T-helper 2 cell treated with Interferon-gamma antibody and Interleukin-4, amounts not matched to agents 5 μg/mL and 100 μg/mL, for 36 hours (primary cell): ENCODE results near the gene TRABD2A.

Experiments
- DNase-seq: peaks from one replicate; pipeline ENCODE4 v3.0.0; 2021; ENCODE audit warnings: low spot score
- H3K27ac Mint-ChIP-seq: one replicate; pipeline ENCODE4 v1.8.0; 2021; ENCODE audit warnings: mild to moderate bottlenecking, mixed read lengths
- H3K27me3 Mint-ChIP-seq: one replicate; pipeline ENCODE4 v1.8.0; 2021; ENCODE audit warnings: low read depth, mixed read lengths
- H3K36me3 Mint-ChIP-seq: one replicate; pipeline ENCODE4 v1.8.0; 2021; ENCODE audit warnings: low read depth, mixed read lengths
- H3K4me1 Mint-ChIP-seq: one replicate; pipeline ENCODE4 v1.8.0; 2021; ENCODE audit warnings: low read depth, mixed read lengths
- H3K4me3 Mint-ChIP-seq: one replicate; pipeline ENCODE4 v1.8.0; 2022; ENCODE audit warnings: mild to moderate bottlenecking, moderate library complexity, mixed read lengths
- H3K9me3 Mint-ChIP-seq: one replicate; pipeline ENCODE4 v1.8.0; 2021; ENCODE audit warnings: mixed read lengths

TRABD2A gene

GRCh38 chr2:84908948-84909713 lies 28.2 kb upstream of the TRABD2A start:
- Mint-ChIP-seq H3K4me1 (peaks cover 53% of the 10 kb centered on the region), H3K9me3 (peaks cover 24% of the 10 kb centered on the region)
- peak; percentile 51 for DNase-seq

GRCh38 chr2:84906900-84907714 lies 26.2 kb upstream of the TRABD2A start:
- Mint-ChIP-seq H3K27ac (peak overlapping the region; percentile 91), H3K4me1 (peaks cover 59% of the 10 kb centered on the region), H3K9me3 (peaks cover 24% of the 10 kb centered on the region), H3K27me3 (no peaks in the 10 kb centered on the region), H3K4me3 (peak overlapping the region; percentile 97), H3K36me3 (peaks cover 46% of the 10 kb centered on the region)
- peak; percentile 33 for DNase-seq

More at GRCh38 chr2:84908948-84909713, 28.2 kb upstream of the TRABD2A start:
- no peaks in the 10 kb centered on the region for H3K27me3 Mint-ChIP-seq
- H3K36me3 Mint-ChIP-seq = peaks cover 43% of the 10 kb centered on the region
- H3K4me3 Mint-ChIP-seq = peak overlapping the region; percentile 97
- peak overlapping the region; percentile 91 for H3K27ac Mint-ChIP-seq

- Mint-ChIP-seq H3K27ac (peak overlapping the region; percentile 91), H3K4me3 (peak overlapping the region; percentile 97), H3K36me3 (peaks cover 49% of the 10 kb centered on the region), H3K9me3 (peaks cover 23% of the 10 kb centered on the region), H3K27me3 (no peaks in the 10 kb centered on the region), H3K4me1 (peaks cover 57% of the 10 kb centered on the region)
- DNase-seq = peak; percentile 78
Observed at GRCh38 chr2:84906108-84906899, 25.4 kb upstream of the TRABD2A start.

GRCh38 chr2:84905181-84906107 lies 24.6 kb upstream of the TRABD2A start, which contains the start of gene TMSB10:
TSS of gene TMSB10 (plus strand) at chr2:84905656.
- Mint-ChIP-seq H3K27me3 (no peaks in the 10 kb centered on the region), H3K4me1 (peaks cover 57% of the 10 kb centered on the region), H3K9me3 (peaks cover 17% of the 10 kb centered on the region), H3K27ac (peak within 1 kb of the TSS; percentile 91), H3K36me3 (peaks cover 49% of the 10 kb centered on the region), H3K4me3 (peak within 1 kb of the TSS; percentile 97)
- DNase-seq = peak; percentile 88

GRCh38 chr2:84904717-84905174 lies 23.9 kb upstream of the TRABD2A start:
- H3K27ac Mint-ChIP-seq = peak overlapping the region; percentile 91
- H3K9me3 Mint-ChIP-seq = peaks cover 11% of the 10 kb centered on the region
- peaks cover 58% of the 10 kb centered on the region for H3K4me1 Mint-ChIP-seq
- peak; percentile 34 for DNase-seq
- H3K4me3 Mint-ChIP-seq = peak overlapping the region; percentile 86
- H3K27me3 Mint-ChIP-seq = no peaks in the 10 kb centered on the region
- peaks cover 44% of the 10 kb centered on the region for H3K36me3 Mint-ChIP-seq

GRCh38 chr2:84904151-84904550 lies 23.3 kb upstream of the TRABD2A start:
- Mint-ChIP-seq H3K9me3 (peaks cover 5% of the 10 kb centered on the region), H3K4me1 (peaks cover 55% of the 10 kb centered on the region), H3K4me3 (peak overlapping the region; percentile 86), H3K27ac (peak overlapping the region; percentile 91), H3K27me3 (no peaks in the 10 kb centered on the region), H3K36me3 (peaks cover 38% of the 10 kb centered on the region)
- no peak for DNase-seq

GRCh38 chr2:84902526-84902925 lies 21.6 kb upstream of the TRABD2A start:
- peaks cover 57% of the 10 kb centered on the region for H3K4me1 Mint-ChIP-seq
- no peak for DNase-seq
- H3K27ac Mint-ChIP-seq = peak overlapping the region; percentile 29
- no peak overlapping the region for H3K4me3 Mint-ChIP-seq
- no peaks in the 10 kb centered on the region for H3K27me3 Mint-ChIP-seq
- H3K36me3 Mint-ChIP-seq = peaks cover 27% of the 10 kb centered on the region
- H3K9me3 Mint-ChIP-seq = peaks cover 3% of the 10 kb centered on the region

GRCh38 chr2:84901593-84902120 lies 20.8 kb upstream of the TRABD2A start:
- Mint-ChIP-seq H3K27me3 (no peaks in the 10 kb centered on the region), H3K36me3 (peaks cover 18% of the 10 kb centered on the region), H3K4me3 (no peak overlapping the region), H3K9me3 (peaks cover 3% of the 10 kb centered on the region), H3K4me1 (peaks cover 55% of the 10 kb centered on the region), H3K27ac (no peak overlapping the region)
- DNase-seq = no peak

- no peaks in the 10 kb centered on the region for H3K27me3 Mint-ChIP-seq
- no peak for DNase-seq
- H3K36me3 Mint-ChIP-seq = peaks cover 11% of the 10 kb centered on the region
- peak overlapping the region; percentile 7 for H3K27ac Mint-ChIP-seq
- H3K4me3 Mint-ChIP-seq = no peak overlapping the region
- peaks cover 3% of the 10 kb centered on the region for H3K9me3 Mint-ChIP-seq
- peaks cover 61% of the 10 kb centered on the region for H3K4me1 Mint-ChIP-seq
Observed at GRCh38 chr2:84900971-84901370, 20.1 kb upstream of the TRABD2A start.

GRCh38 chr2:84899304-84900204 lies 18.7 kb upstream of the TRABD2A start:
- H3K27ac Mint-ChIP-seq = peak overlapping the region; percentile 9

GRCh38 chr2:84897773-84898172 lies 16.9 kb upstream of the TRABD2A start:
- H3K4me3 Mint-ChIP-seq = peak overlapping the region; percentile 71
- no peaks in the 10 kb centered on the region for H3K27me3 Mint-ChIP-seq
- H3K27ac Mint-ChIP-seq = peak overlapping the region; percentile 92
- H3K9me3 Mint-ChIP-seq = peaks cover 3% of the 10 kb centered on the region
- peaks cover 8% of the 10 kb centered on the region for H3K36me3 Mint-ChIP-seq
- H3K4me1 Mint-ChIP-seq = peaks cover 66% of the 10 kb centered on the region
- no peak for DNase-seq

More at GRCh38 chr2:84899304-84900204, 18.7 kb upstream of the TRABD2A start:
- no peak for DNase-seq
- peaks cover 8% of the 10 kb centered on the region for H3K36me3 Mint-ChIP-seq
- H3K27me3 Mint-ChIP-seq = no peaks in the 10 kb centered on the region
- H3K9me3 Mint-ChIP-seq = peaks cover 3% of the 10 kb centered on the region
- H3K4me3 Mint-ChIP-seq = no peak overlapping the region
- peaks cover 71% of the 10 kb centered on the region for H3K4me1 Mint-ChIP-seq

- DNase-seq = no peak
- peaks cover 2% of the 10 kb centered on the region for H3K36me3 Mint-ChIP-seq
- H3K27ac Mint-ChIP-seq = no peak overlapping the region
- H3K27me3 Mint-ChIP-seq = no peaks in the 10 kb centered on the region
- H3K9me3 Mint-ChIP-seq = peaks cover under 1% of the 10 kb centered on the region
- peaks cover 64% of the 10 kb centered on the region for H3K4me1 Mint-ChIP-seq
- H3K4me3 Mint-ChIP-seq = no peak overlapping the region
Observed at GRCh38 chr2:84896567-84896966, 15.7 kb upstream of the TRABD2A start.
